NCI-H69 (cell line): ENCODE data around the gene PACSIN3.
"Not testable (repeated sequence)": the region's sequence is repeated elsewhere in the genome, so short reads cannot be mapped to it uniquely, and the experiment has no call there.

Source experiments
- DNase-seq: peaks from one replicate; lab custom pipeline; 2025; lab: John Stamatoyannopoulos, UW

Gene PACSIN3

DNA sequence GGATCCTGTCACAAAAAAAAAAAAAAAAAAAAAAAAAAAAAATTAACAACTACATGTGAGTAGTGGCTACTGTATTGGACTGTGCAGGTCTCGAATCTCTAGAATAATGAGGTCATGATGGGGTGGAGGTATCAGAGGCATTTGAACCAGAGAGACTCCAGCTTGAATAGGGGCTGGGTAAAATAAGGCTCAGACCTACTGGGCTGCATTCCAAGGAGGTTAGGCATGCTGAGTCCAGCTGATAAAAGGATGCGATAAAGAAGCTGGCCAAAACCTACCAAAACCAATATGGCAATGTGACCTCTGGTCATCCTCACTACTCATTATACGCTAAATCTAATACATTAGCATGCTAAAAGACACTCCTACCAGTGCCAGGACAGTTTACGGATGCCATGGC, 5.9 kb upstream of the PACSIN3 start:
- no peak for DNase-seq

DNA sequence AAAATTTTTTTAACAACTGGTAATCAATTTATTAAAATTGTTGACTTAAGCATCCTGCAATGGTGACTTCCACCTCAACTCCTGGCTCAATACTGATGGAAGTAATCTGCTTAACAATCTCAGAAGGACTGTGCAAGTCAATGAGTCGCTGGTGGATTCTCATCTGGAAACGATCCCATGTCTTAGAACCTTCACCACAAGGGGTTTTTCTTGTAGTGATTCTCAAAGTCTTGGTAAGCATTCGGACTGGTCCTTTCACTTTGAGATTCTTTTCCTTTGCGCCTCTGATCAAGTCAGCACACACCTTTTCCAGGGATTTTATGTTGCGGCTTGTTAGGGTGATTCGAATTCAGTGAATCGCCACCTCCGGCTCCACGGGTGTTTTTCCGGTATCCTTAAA, 4.9 kb upstream of the PACSIN3 start:
- DNase-seq: not testable (repeated sequence)

DNA sequence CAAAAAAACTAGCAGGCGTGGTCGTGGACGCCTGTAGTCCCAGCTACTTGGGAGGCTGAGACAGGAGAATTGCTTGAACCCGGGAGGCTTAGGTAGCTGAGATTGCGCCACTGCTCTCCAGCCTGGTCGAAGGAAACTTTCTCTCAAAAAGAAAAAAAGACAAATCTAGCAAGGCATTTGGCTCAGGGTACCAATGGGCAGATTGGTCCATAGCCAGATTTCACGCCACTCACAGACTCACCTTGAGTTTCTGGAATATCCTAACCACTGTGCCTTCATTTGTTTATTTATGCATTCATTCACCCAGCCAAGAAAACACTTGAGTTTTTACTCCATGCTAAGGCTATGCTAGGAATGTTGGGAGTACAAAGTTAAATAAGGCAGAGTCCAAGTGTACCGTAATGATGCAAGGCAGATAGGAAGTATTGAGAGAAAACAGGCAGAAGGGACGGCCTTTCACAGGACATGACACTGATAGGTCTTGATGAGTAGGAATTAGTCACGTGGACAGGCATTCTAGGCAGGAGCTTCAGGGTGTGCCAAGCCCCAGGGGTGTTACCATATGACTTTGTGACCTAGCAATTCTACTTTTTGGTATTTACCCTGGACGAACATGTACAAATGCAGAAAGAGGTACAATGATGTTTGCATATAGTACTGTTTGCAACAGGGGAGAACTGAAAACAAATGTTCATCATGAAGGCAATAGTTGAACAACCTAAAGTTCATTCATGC, 3.0 kb upstream of the PACSIN3 start:
- DNase-seq: peak; percentile 17

DNA sequence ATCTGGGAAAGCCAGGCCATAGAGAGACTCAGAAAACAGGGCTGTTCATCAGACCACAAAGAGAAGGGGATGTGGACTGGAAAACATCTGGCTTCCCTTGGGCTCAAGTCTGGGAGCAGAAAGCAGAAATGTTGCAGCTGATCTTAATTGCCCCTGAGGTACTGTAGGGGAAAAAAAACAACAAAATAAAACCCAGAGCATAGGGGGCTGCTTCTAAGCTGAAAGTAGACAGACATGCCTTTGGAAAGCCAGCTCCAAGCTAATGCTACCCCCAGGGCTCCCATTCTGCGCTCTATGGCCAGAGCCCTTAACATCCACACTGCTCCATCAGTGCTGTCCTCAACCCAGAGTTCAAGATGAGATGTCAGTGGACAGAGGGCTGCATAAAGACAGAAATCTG, 2.0 kb upstream of the PACSIN3 start:
- no peak for DNase-seq

- DNase-seq: no peak
Measured at GRCh38 chr11:47187723-47188122, 1.5 kb upstream of the PACSIN3 start.

DNA sequence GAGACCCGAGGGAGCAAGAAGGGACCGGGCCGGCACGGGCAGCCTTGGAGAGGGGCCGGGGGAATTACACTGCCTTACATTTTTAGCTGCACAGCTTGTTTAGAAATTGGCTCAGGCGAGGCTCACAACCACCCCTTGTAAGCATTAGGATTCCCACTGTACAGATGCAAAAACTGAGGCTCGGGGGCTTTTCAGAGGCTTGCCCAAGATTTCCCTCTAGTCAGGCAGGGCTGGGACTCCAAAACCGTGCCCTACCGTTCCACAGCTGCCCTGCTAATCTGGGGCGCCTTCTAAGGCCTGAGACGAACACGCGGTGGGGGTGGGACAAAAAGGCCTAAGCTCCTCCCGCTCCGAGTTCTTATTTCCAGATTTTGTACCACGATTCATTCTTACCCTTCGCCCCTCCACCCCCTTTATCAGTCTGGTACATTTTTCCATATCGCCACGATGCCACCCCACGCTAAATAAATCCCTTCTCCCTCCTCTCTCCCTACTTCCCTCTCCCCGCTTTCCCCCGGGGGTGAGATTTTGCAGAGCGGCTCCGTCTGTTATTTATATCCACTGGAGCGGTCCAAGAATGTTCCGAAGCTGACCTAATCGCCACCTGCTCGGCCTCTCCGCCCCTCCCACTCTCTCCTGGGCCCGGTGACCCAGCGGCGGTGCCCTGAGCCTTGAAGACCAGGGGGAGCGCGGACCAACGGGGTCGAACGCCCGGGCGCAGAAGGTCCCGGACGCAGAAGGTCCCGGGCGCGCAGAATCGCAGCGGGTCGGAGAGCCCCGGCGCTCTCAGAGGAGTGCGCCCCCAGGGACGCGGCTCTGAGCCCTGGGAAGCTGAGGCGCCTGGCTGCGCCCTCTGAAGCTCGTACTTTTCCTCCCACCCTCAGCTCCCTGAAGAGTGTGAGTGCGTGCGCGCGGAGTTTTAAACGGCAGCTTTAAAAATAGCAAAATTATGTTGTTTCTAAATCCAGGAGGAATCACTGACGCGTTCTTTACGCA, 764 bp upstream of the PACSIN3 start:
- DNase-seq: peak; percentile 52

DNA sequence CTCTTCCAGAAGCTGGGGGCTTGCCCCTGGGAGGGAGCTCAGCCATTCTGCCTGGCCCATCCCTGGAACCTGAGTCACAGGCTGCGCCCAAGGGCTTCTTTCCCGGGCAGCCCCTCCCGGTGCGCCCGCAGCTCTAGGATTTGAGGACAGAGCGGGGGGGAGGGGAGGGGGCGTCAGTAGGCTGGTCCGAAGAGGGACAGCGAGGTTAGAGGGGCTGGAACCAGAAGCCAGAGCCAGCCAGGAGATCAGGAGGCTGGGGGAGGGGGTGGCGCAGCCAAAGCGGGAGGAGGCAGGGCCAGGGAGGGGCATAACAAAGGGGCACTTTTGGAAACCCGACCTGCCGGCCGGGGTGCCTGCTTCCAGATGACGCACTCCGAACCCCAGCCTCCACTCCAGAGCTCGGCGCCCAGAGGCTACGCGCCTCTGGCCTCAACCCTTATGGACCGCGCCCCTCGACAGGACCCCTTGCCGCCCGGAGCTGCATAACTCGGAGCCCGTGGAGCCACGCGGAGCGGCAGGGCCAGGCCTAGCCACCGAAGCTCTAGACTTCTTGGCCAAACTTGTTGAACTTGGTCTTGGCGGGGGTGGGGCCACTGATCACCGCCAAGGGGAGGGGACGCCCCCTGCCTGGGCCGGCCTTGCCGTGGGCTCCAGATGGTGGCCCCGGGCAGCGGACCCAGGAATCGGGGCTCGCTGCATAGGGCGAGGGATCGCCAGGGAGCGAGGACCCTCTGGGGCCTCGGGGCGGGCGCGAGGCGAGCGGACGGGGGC, 744 bp downstream of the PACSIN3 start:
- DNase-seq: peak; percentile 53

- no peak for DNase-seq
Measured at GRCh38 chr11:47184711-47185304, 1.4 kb downstream of the PACSIN3 start.

GRCh38 chr11:47183969-47184368, 2.3 kb downstream of the PACSIN3 start:
- no peak for DNase-seq

- DNase-seq: no peak
Measured at GRCh38 chr11:47183031-47183856, 3.0 kb downstream of the PACSIN3 start.

DNA sequence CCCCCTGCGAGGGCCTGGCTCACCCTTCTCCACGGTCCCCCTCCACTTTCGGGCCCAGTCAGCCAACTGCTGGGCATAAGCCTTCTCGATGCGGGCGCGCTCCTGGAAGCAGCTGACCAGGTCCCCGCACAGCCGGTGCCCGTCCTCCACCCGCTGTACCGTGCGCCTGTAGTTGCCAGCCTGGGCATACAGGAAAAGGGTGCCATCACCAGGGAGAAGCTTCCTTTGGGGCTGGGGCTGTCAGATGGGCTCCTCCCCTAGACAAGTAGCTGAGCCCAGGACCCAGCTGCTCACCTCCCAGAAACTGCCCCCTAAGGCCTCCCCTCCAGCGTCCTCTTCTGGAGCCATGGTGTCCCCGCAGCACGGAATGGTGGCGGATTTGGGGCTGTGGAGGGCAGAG, 3.9 kb downstream of the PACSIN3 start:
- DNase-seq: no peak

GRCh38 chr11:47181271-47181670, 5.0 kb downstream of the PACSIN3 start:
- DNase-seq: no peak

DNA sequence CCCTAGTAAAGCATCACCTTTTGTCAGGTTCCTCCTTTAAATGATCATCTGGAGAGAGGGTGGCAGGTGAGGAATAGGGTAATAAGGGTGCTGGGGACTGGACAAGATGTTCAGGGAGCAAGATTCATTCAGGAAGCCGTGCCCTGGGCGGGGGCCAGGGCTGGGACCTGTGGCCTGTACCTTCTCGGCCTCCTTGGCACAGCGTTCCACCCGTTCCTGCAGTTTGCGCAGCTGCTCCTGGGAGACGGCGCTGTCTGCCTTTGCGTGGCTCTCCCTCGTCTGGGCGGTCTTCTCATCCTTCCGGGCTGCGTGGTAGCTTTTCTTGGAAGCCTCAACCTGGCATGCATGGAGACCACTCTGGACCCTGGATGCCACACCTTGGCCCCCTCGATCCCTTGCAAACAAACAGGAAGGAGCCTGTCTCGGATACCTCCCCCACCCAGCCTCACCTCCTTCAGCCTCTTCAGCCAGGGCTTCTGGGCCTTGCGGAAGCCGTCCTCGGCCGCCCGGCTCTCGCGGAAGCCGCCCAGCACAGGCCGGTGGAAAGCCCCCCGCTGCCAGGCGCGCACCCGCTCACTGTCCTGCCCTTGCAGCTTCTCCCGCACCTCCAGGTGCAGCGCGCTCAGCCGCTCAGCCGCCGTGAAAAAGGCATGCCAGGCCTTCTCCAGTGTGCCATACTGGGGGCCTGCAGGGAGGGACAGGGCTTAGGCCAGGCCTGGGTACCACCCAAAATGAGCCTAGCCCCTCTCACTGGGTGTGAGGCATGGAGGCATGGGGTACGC, 6.0 kb downstream of the PACSIN3 start:
- no peak for DNase-seq

DNA sequence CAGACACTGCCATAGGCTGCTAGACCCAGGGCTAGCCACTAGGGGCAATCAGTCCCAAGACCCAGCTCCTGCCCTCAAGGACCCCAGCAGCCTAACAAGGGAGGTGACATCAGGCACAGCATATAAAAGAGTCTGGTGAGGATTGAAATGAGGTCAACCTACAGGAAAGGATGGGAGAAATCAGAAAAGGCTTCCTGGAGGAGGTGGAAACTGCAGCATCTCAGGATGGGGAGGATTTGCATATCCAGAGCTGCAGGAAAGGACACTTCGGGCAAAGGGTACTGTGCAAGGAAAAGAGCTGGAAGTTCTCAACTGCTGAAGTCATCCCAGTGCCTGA, 6.6 kb downstream of the PACSIN3 start:
- peak; percentile 75 for DNase-seq

DNA sequence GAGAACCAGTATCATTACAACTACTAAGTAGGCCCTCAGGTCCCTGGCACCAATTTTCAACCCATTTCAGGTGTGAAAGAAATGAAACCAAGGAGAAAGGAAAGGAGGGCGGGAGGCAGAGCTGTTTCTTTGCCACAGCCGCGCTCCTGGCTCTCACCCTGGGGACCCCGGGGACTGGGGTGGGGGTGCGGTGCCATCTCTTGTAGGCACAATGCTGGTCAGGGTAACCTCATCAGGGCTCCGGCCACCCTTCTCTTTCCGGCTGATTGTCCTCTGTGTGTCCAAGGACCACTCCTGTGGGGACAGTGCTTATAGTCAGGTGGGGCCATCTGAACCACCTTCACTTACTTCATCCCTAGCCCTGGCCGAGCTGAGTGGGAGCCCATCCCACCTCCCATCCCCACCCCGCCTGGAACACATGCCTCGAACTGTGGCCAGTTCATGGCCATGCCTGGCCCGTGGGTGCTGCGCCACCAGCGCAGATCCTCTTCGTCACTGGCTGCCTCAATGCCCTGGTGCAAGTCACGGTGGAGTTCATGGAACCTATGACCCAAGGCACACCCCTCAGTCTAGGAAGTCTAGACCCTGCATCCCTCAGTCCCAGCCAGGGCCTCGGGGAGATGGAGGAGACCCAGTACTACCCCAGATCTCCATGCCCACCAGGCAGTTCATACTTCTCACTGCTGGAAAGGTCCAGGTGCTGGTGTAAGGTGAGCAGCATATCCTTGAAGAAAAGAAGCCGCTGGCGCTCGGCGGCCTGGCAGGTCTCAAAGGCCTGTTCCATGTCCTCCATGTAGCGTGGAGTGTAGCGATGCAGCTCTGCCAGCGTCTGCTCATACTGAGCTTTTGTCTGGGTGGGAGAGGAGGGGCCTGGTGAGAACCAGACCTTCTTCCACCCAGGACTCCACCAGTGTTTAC, 7.2 kb downstream of the PACSIN3 start:
- no peak for DNase-seq

- no peak for DNase-seq
Measured at GRCh38 chr11:47178316-47178715, 7.9 kb downstream of the PACSIN3 start.

GRCh38 chr11:47177846-47178245, 8.4 kb downstream of the PACSIN3 start:
- no peak for DNase-seq

DNA sequence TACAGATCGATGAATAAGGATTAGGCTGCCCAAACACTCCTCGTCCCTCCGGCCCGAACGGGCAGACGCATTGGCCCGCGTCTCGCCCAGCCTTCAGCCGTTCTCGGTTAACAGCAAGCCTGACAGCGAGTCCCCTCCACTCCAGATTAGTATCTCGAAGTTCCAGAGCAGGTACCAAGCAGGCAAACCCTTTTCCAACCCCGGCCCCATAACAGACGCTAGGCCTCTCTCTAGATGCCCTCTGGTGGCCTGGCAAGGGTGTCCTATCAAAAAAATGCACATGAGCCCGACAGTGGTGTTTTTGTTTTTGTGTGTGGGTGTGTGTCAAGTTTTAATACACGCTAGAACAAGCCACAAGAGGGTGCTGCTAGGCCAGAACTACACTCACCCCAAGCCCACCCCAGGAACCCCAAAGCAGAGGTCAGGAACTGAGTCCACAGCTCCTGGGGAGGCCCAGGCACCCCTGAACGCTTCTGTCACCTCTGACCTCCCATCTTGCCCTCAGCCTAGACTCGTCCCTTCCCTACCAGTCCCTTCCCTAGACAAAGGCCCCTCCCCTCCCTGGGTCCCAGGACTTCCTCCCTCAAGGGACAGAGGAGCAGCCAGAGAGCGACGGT, 8.9 kb downstream of the PACSIN3 start:
- DNase-seq: peak; percentile 84
